ENCODE data around the gene CCDC120. TPM values are rescaled to one million over a fixed set of nuclear protein-coding genes. Genes with fewer than 3 reads are reported as not detected.

The CCDC120 gene
- polyA plus RNA-seq, 1 experiment, result 0.83 TPM

DNA sequence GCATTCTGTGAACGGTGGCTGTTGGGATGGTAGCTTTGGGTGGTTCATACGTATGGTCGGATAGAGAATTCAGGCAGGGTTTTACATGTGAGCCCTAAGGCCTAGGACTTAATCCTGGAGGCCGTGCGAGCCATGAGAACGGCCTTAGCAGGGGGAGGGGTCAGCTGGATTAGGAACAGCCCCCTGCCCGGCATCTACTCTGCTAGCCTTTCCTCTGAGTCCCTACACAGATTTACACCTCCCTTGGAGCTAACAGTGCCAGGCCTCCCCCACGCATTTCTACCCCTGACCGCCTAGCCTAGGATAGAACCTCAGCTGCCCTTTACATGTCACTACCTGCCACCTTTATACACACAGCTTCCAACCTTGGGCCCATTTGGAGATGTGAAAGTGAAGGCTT is 7.9 kb downstream of the CCDC120 start:
- Histone ChIP-seq H3K9me3 (ENCODE audit: control insufficient read depth, insufficient read depth, low read length) (no peaks in the 10 kb centered on the region), H3K27ac (ENCODE audit: low read depth, low read length) (no peak overlapping the region), H3K4me3 (ENCODE audit: low read depth, low read length) (no peak overlapping the region), H3K27me3 (ENCODE audit: control insufficient read depth, insufficient read depth, low read length) (no peaks in the 10 kb centered on the region)
- ChIA-PET POLR2A (no interaction called here), CTCF (no interaction called here)
- no peak for DNase-seq (ENCODE audit: low read depth, low spot score)
- TF ChIP-seq, protein P1, sequence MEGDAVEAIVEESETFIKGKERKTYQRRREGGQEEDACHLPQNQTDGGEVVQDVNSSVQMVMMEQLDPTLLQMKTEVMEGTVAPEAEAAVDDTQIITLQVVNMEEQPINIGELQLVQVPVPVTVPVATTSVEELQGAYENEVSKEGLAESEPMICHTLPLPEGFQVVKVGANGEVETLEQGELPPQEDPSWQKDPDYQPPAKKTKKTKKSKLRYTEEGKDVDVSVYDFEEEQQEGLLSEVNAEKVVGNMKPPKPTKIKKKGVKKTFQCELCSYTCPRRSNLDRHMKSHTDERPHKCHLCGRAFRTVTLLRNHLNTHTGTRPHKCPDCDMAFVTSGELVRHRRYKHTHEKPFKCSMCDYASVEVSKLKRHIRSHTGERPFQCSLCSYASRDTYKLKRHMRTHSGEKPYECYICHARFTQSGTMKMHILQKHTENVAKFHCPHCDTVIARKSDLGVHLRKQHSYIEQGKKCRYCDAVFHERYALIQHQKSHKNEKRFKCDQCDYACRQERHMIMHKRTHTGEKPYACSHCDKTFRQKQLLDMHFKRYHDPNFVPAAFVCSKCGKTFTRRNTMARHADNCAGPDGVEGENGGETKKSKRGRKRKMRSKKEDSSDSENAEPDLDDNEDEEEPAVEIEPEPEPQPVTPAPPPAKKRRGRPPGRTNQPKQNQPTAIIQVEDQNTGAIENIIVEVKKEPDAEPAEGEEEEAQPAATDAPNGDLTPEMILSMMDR (IDR thresholded peaks at IDR 0.05; ENCODE audit: low read depth, low read length), result no peak

DNA sequence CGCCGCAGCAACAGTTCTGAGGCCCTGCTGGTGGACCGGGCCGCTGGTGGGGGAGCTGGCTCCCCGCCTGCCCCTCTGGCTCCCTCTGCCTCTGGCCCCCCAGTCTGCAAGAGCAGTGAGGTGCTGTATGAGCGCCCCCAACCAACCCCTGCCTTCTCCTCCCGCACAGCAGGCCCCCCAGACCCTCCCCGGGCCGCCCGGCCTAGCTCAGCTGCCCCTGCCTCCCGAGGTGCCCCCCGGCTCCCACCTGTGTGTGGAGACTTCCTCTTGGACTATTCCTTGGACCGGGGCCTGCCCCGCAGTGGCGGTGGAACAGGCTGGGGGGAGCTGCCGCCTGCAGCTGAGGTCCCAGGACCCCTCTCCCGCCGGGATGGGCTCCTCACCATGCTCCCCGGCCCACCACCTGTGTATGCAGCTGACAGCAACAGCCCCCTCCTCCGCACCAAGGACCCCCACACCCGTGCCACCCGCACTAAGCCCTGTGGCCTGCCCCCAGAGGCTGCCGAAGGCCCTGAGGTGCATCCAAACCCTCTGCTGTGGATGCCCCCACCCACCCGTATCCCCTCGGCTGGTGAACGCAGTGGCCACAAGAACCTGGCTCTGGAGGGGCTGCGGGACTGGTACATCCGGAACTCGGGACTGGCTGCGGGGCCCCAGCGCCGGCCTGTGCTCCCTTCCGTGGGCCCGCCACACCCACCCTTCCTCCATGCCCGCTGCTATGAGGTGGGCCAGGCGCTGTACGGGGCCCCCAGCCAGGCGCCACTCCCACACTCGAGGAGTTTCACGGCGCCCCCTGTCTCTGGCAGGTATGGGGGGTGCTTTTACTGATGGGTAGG is 8.7 kb downstream of the CCDC120 start:
- Histone ChIP-seq H3K9me3 (ENCODE audit: control insufficient read depth, insufficient read depth, low read length) (no peaks in the 10 kb centered on the region), H3K27me3 (ENCODE audit: control insufficient read depth, insufficient read depth, low read length) (no peaks in the 10 kb centered on the region), H3K27ac (ENCODE audit: low read depth, low read length) (no peak overlapping the region), H3K4me3 (ENCODE audit: low read depth, low read length) (no peak overlapping the region)
- DNase-seq (ENCODE audit: low read depth, low spot score), result no peak
- TF ChIP-seq, protein P1 (IDR thresholded peaks at IDR 0.05; ENCODE audit: low read depth, low read length), result no peak
- POLR2A ChIA-PET, result no interaction called here
- CTCF ChIA-PET, result no interaction called here

DNA sequence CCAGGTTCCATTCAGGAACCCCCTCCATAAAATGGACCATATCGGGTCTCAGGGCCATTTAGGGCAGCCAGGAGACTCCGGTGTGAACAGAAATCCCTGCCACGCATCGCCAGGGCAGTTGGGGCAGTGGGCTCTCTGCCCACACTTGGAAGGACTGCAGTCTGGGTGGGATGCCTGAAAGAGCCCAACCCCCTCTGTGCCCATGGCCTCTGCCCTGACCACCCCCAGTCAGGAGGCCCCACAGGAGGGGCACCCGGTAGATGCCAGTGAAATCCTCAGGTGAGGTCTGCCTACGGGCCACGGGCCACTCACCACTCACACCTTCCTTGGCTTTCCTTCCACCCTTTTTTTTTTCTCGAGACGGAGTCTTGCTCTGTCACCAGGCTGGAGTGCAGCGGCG is 10.2 kb downstream of the CCDC120 start:
- Histone ChIP-seq H3K9me3 (ENCODE audit: control insufficient read depth, insufficient read depth, low read length) (no peaks in the 10 kb centered on the region), H3K4me3 (ENCODE audit: low read depth, low read length) (no peak overlapping the region), H3K27ac (ENCODE audit: low read depth, low read length) (no peak overlapping the region), H3K27me3 (ENCODE audit: control insufficient read depth, insufficient read depth, low read length) (no peaks in the 10 kb centered on the region)
- POLR2A ChIA-PET, result no interaction called here
- DNase-seq (ENCODE audit: low read depth, low spot score), result no peak
- TF ChIP-seq, protein P1 (IDR thresholded peaks at IDR 0.05; ENCODE audit: low read depth, low read length), result no peak
- CTCF ChIA-PET, result no interaction called here

DNA sequence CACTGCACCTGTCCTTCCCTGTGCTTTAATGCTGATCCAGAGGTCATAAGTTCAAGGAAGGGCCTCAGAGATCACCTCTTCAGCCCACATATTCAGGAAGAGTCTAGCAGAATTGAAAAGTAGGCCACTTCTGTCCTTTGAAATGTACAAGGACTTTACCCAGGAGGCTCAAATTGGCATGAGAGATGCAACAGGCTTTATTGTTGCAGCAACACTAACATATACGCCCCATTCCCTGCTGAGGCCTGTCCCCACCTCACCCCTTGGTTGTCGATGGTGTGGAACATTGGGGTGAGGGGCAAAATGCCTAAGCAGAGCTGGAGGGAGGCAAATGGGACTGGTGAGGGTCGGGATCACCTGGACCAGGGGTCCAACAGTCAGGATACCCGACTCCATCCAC is 12.2 kb downstream of the CCDC120 start:
- Histone ChIP-seq H3K4me3 (ENCODE audit: low read depth, low read length) (no peak overlapping the region), H3K9me3 (ENCODE audit: control insufficient read depth, insufficient read depth, low read length) (no peaks in the 10 kb centered on the region), H3K27me3 (ENCODE audit: control insufficient read depth, insufficient read depth, low read length) (no peaks in the 10 kb centered on the region), H3K27ac (ENCODE audit: low read depth, low read length) (no peak overlapping the region)
- TF ChIP-seq, protein P1 (IDR thresholded peaks at IDR 0.05; ENCODE audit: low read depth, low read length), result no peak
- no peak for DNase-seq (ENCODE audit: low read depth, low spot score)
- ChIA-PET POLR2A (interaction anchor here (0.6 kb wide), 1 partner anchor 182 kb away, joined by 3 read pairs; no protein-coding TSS in a partner anchor), CTCF (no interaction called here)

DNA sequence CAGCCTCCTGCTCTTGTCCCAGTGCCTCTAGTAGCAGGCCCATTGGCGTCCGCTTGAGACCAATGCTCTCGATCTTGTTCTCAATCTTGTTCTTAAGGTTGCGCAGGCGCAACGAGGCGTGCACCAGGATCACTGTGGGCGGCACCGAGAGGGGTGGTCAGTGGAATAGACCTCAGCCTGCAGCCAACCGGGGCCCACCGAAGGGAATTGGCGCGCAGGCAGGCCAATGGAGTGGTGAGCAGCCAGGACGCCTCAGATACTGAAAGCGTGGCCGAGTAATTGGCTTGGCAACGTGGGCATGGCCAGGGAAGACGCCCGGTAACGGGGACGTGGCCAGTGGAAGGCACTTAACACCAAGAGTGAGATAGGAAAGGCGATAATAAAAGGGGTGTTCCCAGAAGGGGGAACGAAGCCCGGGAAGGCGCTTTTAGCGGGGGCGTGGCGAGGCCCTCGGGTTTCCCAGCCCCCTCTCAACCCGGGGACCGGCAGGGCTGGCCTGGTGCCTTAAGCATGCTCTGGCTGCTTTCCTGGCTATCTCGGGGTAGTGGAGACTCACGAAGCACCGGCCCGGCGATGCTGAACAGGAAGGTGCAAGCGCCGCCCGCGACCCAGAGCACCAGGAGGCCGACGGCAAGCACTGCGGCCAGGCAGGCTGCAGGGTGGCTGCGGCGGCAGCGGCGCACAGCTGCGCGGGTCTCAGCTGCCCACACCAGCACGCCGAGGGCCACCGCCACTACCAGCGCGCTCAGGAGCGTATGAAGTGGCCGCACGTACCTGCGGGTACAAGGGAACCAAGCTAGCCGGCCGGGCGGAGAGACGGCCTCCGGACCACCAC is 13.3 kb downstream of the CCDC120 start:
- no peaks in the 10 kb centered on the region for H3K9me3 ChIP-seq (ENCODE audit: control insufficient read depth, insufficient read depth, low read length)
- ChIA-PET POLR2A (interaction anchor here (0.6 kb wide), 1 partner anchor 181 kb away, joined by 3 read pairs; no protein-coding TSS in a partner anchor), CTCF (no interaction called here)
- H3K27me3 ChIP-seq (ENCODE audit: control insufficient read depth, insufficient read depth, low read length), result no peaks in the 10 kb centered on the region
- no peak overlapping the region for H3K27ac ChIP-seq (ENCODE audit: low read depth, low read length)
- no peak for DNase-seq (ENCODE audit: low read depth, low spot score)
- H3K4me3 ChIP-seq (ENCODE audit: low read depth, low read length), result peak overlapping the region; percentile 76
- TF ChIP-seq, protein P1 (IDR thresholded peaks at IDR 0.05; ENCODE audit: low read depth, low read length), result no peak
